Measurements from ENCODE around the gene CYP26C1.

CYP26C1 gene

DNA sequence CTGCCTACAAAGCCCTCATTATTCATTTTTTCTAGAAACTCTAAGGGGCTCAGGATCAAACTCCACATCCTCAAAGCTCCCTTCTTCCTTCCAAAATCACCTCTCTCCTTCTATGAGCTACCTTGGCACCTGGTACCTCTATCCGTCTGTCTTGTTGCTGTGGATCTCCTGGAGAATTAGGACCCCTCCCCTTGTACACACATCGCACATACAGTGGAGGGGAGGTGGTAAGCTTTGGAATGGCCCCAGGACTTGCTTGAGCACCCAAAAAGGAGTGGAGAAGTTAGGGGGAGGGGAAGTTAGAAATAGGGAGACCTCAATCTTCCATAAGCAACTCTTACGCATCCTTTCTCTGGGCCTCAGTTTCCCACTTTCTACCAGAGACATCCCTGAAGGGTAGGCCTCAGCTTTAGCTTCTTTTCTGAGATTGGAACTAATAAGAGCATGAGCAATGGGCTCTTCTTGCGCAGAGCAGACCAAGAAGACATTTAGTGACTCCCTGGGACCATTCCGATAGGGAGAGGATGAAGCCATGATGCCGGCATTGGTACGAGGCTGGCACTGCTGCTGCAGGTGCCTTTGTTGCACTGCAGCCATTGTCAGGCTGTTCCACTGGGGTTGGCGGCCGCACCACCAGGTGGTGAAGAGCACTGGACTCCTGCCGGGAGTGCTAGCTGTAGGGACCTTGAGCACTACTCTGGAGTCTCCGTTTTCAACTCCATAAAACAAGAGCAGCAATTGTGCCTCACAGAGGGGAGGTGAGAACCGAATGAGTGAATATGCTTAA, 4.5 kb downstream of the CYP26C1 start:
- DNase-seq: no peak
- H3K36me3 ChIP-seq: no peaks in the 10 kb centered on the region
- no peak overlapping the region for H3K4me3 ChIP-seq (ENCODE audit: low read depth, low read length)
- H3K27me3 ChIP-seq (ENCODE audit: insufficient read depth, low read depth, severe bottlenecking): peaks cover 29% of the 10 kb centered on the region
- TF ChIP-seq, protein P1, sequence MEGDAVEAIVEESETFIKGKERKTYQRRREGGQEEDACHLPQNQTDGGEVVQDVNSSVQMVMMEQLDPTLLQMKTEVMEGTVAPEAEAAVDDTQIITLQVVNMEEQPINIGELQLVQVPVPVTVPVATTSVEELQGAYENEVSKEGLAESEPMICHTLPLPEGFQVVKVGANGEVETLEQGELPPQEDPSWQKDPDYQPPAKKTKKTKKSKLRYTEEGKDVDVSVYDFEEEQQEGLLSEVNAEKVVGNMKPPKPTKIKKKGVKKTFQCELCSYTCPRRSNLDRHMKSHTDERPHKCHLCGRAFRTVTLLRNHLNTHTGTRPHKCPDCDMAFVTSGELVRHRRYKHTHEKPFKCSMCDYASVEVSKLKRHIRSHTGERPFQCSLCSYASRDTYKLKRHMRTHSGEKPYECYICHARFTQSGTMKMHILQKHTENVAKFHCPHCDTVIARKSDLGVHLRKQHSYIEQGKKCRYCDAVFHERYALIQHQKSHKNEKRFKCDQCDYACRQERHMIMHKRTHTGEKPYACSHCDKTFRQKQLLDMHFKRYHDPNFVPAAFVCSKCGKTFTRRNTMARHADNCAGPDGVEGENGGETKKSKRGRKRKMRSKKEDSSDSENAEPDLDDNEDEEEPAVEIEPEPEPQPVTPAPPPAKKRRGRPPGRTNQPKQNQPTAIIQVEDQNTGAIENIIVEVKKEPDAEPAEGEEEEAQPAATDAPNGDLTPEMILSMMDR (IDR thresholded peaks at IDR 0.05; ENCODE audit: low read depth, low read length): no peak
- H3K9me3 ChIP-seq (ENCODE audit: severe bottlenecking): no peaks in the 10 kb centered on the region
- no peak overlapping the region for H3K27ac ChIP-seq

DNA sequence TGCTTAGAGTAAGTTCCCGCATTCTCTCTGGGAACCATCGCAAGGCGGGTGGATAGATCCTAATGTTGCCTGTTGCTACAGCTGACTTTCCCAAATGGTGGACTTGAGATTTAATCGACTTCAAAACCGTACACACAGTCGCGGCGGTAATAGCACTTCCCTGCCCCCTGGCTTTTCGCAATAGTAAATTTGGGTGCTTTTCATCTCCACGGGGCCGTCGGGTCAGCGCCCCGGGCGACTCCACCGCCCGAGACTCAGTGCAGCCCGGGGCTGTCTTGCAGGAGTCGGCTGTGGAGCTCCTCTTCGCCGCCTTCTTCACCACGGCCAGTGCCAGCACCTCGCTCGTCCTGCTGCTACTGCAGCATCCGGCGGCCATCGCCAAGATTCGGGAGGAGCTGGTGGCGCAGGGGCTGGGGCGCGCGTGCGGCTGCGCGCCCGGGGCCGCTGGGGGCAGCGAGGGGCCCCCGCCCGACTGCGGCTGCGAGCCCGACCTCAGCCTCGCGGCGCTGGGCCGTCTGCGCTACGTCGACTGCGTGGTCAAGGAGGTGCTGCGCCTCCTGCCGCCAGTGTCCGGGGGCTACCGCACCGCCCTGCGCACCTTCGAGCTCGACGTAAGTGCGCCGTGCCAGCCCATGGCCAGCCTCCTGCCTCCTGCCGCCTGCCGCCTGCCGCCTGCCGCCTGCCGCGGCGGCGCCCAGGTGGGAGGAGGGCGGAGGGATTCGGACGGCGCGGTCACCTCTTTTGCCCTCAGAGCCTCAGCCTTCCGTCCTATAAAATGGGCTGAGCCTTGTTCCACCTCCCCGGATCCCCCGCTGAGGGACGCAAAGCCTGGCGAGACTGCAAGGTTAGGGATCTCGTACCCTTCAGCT, 5.3 kb downstream of the CYP26C1 start:
- peaks cover 37% of the 10 kb centered on the region for H3K27me3 ChIP-seq (ENCODE audit: insufficient read depth, low read depth, severe bottlenecking)
- no peaks in the 10 kb centered on the region for H3K9me3 ChIP-seq (ENCODE audit: severe bottlenecking)
- no peak overlapping the region for H3K27ac ChIP-seq
- TF ChIP-seq, protein P1 (IDR thresholded peaks at IDR 0.05; ENCODE audit: low read depth, low read length): no peak
- H3K36me3 ChIP-seq: no peaks in the 10 kb centered on the region
- no peak for DNase-seq
- H3K4me3 ChIP-seq (ENCODE audit: low read depth, low read length): no peak overlapping the region

DNA sequence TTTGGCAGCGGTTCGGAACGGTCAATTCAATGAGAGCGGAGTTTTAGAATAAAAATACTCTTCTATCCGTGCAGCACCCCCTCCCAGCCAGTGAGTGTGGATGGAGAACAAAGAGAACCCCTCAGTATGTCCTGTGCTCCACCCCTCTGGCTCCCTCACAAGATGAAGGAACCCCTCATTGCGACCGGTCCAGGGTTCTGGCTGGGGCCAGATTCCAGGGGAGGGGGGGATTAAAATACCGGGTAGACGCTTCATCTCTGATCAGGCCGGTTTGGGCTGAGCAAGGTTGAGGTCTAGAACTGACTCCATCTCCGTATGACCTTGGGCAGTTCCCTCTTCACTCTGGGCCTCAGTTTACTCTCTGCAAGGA, 5.9 kb downstream of the CYP26C1 start:
- Histone ChIP-seq H3K9me3 (ENCODE audit: severe bottlenecking) (no peaks in the 10 kb centered on the region), H3K36me3 (no peaks in the 10 kb centered on the region), H3K4me3 (ENCODE audit: low read depth, low read length) (no peak overlapping the region), H3K27ac (no peak overlapping the region), H3K27me3 (ENCODE audit: insufficient read depth, low read depth, severe bottlenecking) (peaks cover 40% of the 10 kb centered on the region)
- DNase-seq: no peak
- TF ChIP-seq, protein P1 (IDR thresholded peaks at IDR 0.05; ENCODE audit: low read depth, low read length): no peak

DNA sequence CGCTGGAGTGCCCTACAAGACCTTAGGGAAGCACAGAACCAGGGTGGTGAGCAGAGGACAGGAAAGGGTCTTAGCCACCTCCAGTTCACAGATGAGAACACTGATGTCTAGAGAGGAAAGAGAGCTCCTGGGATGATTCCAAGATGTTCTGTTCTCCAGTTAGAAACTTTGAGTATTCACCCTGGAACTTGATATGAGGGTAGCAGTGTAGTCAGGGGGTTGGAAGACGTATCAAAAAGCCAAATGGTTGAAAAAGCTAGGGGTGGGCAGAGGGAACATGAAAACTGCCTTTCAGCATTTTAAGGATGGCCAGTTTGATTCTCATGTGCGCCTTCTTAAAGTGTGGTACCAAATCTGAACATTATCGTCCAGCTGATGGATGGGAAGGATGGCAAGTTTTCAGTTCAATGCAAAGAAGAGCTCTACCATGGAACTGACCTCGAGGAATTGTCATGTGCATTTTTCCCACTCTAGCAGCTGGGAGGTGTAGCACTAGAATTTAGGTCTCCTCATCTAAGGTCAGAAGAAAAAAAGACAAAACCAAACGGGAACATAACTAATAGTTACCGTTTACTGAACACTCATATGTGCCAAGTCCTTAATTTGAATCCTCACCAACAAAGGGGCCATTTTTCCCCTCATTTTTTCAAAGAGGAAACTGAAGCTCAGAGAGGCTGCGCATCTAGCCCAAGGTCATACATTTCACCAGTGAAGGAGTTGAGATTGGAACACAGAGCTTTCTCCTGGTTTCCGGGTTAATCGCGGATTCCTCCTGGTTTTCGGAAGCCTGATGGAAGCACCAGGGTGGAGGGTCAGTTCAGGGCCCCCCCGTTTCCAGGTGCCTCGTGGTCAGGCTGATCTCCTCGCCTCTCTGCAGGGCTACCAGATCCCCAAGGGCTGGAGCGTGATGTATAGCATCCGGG, 7.1 kb downstream of the CYP26C1 start:
- Histone ChIP-seq H3K9me3 (ENCODE audit: severe bottlenecking) (no peaks in the 10 kb centered on the region), H3K27ac (no peak overlapping the region), H3K4me3 (ENCODE audit: low read depth, low read length) (peak overlapping the region; percentile 40), H3K27me3 (ENCODE audit: insufficient read depth, low read depth, severe bottlenecking) (peaks cover 52% of the 10 kb centered on the region), H3K36me3 (no peaks in the 10 kb centered on the region)
- DNase-seq: no peak
- TF ChIP-seq, protein P1 (IDR thresholded peaks at IDR 0.05; ENCODE audit: low read depth, low read length): no peak

DNA sequence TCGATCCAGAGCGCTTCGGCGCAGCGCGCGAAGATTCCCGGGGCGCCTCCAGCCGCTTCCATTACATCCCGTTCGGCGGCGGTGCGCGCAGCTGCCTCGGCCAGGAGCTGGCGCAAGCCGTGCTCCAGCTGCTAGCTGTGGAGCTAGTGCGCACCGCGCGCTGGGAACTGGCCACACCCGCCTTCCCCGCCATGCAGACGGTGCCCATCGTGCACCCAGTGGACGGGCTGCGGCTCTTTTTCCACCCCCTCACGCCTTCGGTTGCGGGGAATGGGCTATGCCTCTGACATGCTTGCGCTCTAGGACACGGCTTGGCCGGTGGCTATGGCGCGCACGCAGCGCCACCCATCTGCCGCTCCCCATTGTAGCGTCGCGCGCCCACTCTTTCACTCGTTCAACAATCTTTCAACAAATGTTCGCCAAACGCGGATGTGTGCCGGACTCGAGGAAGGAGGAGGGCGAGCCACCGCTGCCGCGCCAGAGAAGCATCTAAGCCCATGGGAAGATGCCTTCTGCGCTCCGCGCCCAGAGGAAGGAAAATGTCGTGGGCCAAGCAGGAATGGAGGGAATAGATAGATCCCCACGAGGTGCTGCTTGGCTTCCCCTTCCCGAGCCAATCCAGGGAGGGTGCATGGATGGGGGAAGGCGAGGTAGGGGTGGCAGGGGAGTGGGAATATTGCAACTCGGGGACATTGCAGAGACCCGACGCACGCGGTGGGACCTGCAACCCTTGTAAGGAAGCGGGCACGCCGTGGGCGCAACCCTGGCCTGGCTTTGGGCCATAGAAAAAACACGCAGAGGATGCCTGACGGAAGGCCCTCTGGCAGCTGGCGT, 8.0 kb downstream of the CYP26C1 start:
- Histone ChIP-seq H3K36me3 (no peaks in the 10 kb centered on the region), H3K27ac (no peak overlapping the region), H3K9me3 (ENCODE audit: severe bottlenecking) (no peaks in the 10 kb centered on the region), H3K27me3 (ENCODE audit: insufficient read depth, low read depth, severe bottlenecking) (peaks cover 61% of the 10 kb centered on the region), H3K4me3 (ENCODE audit: low read depth, low read length) (peak overlapping the region; percentile 40)
- TF ChIP-seq, protein P1 (IDR thresholded peaks at IDR 0.05; ENCODE audit: low read depth, low read length): peak; percentile 61; the same call in 1 of the 2 replicates
- DNase-seq: peak; percentile 41

Measured in WERI-Rb-1 (cell line).